Thyroid gland (tissue), 4 donors: ENCODE results near the gene FKBP1A. TPM values are rescaled to one million over a fixed set of nuclear protein-coding genes. Genes with fewer than 3 reads are reported as not detected.

ENCODE experiments used
- DNase-seq, 2 donors: peaks; one replicate each; pipeline ENCODE4 v3.0.0-alpha.2; 2019
- H3K27ac ChIP-seq, 3 donors: fragments of 200-600 bp; sonication (generic); 1 replicate in 2 of 3; 2 replicates in 1 of 3; pipeline ENCODE4 v1.5.1; 2016 to 2019; ENCODE audit warnings: mild to moderate bottlenecking in 1 of 3, moderate library complexity in 1 of 3
- H3K27me3 ChIP-seq: fragments of 200-600 bp; sonication (generic); one replicate; pipeline ENCODE4 v1.5.1; 2019
- H3K36me3 ChIP-seq, 2 donors: fragments of 200-600 bp; sonication (generic); one replicate each; pipeline ENCODE4 v1.5.1; 2016 to 2019
- H3K4me1 ChIP-seq, 2 donors: fragments of 200-600 bp; sonication (generic); one replicate each; pipeline ENCODE4 v1.5.1; 2017 to 2019
- H3K4me3 ChIP-seq, 3 donors: fragments of 200-600 bp; sonication (generic); replicated peaks in 1 of 3; 1 replicate in 2 of 3; 2 replicates in 1 of 3; pipeline ENCODE4 v1.5.1; 2016; ENCODE audit warnings: mild to moderate bottlenecking in 1 of 3
- H3K9me3 ChIP-seq: fragments of 200-600 bp; sonication (generic); one replicate; pipeline ENCODE4 v1.5.1; 2017
- POLR2A ChIP-seq, 2 donors: fragments of 450-650 bp; IDR thresholded peaks; one replicate each; pipeline ENCODE4 v1.6.1; 2017; ENCODE audit warnings: antibody characterized with exemption in 2 of 2, mild to moderate bottlenecking in 2 of 2, moderate library complexity in 1 of 2
- WGBS, 2 donors: methylation state at CpG; one replicate each; pipeline ENCODE4 v1.1.5; 2017; 5-methylcytosine and 5-hydroxymethylcytosine counted together
- intact Hi-C: fragments of 100-400 bp; cut with DNase I; formaldehyde crosslinking; loops from one replicate; pipeline ENCODE4 v1.15.1; 2023
- total RNA-seq, 4 donors: library from RNA; depleted of rRNA; stranded (reverse); fragments of >200 nt; gene quantifications; one replicate each; pipeline ENCODE4 v1.2.3, GENCODE V29; 2016
- TF ChIP-seq, protein P1 (sequence below), 6 experiments: fragments of 200-600 bp in 3 of 6; fragments of 450-650 bp in 3 of 6; sonication (generic) in 3 of 6; IDR thresholded peaks; one replicate each; pipeline ENCODE4 v1.5.1; 2016 to 2019; ENCODE audit warnings: antibody characterized with exemption in 6 of 6, mild to moderate bottlenecking in 2 of 6, inconsistent platforms in 1 of 6, moderate library complexity in 1 of 6

FKBP1A gene
- total RNA-seq, 4 donors from 2014 or later, result 142 to 272 (median 189) TPM

DNA sequence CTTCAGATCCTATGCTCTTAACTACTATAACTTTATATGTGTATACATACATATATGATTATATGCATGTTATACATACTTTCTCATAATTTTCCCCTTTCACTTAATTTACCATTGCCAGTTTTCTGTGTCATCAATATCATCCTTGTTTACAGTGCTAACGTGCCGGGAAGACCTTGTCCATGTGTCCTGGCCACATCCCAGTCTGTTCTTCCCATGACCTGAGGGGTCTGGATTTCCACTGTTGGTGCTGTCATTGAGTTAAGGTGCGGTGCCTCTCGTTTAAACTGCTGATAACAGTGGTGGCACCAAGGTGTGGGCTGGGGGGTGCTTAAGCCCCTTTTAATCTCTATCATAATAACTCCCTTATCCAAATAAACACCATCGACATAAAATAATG, 55.4 kb downstream of the FKBP1A start:
- DNase-seq, result no peak
- 70 to 71% methylated on average over 5 of the region's 5 CpGs for WGBS, 2 donors
- Histone ChIP-seq H3K4me1 (peaks cover 15 to 38% of the 10 kb centered on the region in 2 donors), H3K27me3 (no peaks in the 10 kb centered on the region), H3K27ac (peak overlapping the region; percentile 17 to 86 (median 61)), H3K36me3 (no peaks in the 10 kb centered on the region), H3K4me3 (no peak overlapping the region), H3K9me3 (no peaks in the 10 kb centered on the region)
- TF ChIP-seq, protein P1, sequence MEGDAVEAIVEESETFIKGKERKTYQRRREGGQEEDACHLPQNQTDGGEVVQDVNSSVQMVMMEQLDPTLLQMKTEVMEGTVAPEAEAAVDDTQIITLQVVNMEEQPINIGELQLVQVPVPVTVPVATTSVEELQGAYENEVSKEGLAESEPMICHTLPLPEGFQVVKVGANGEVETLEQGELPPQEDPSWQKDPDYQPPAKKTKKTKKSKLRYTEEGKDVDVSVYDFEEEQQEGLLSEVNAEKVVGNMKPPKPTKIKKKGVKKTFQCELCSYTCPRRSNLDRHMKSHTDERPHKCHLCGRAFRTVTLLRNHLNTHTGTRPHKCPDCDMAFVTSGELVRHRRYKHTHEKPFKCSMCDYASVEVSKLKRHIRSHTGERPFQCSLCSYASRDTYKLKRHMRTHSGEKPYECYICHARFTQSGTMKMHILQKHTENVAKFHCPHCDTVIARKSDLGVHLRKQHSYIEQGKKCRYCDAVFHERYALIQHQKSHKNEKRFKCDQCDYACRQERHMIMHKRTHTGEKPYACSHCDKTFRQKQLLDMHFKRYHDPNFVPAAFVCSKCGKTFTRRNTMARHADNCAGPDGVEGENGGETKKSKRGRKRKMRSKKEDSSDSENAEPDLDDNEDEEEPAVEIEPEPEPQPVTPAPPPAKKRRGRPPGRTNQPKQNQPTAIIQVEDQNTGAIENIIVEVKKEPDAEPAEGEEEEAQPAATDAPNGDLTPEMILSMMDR (IDR thresholded peaks at IDR 0.05), result no peak
- TF ChIP-seq POLR2A (IDR thresholded peaks at IDR 0.05), result no peak
- intact Hi-C loops, result no loop called here

DNA sequence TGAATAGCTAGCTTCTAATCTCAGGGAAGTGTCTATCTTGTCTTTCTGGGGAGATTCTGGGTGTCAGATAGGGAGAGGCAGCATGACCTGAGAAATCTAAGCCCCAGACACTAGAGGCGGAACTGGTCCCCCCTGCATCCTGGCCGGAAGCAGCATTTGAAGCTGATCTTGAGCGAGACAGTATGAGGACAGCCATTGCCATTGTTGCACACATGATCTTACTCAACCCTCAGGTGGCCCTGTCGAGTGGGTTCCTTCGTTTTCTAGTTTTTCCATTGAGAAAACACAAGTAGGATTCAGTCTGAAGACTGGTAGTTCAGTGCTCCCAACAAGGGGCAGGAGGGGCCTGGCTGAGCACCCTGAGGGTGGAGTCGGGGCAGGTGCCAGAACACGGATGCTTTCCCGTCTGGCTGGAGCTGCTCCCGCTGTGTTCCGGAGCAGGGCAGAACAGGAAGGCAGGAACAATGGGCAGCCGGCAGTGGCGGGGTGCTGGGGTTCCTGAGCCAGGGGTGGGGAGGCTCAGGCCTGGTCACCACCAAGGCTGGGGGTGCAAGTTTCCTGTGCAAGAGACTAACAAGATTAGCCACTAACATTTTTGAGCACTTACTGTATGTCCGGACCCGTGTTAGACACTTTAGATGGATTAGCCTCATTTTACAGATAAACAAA, 56.0 kb downstream of the FKBP1A start:
- intact Hi-C loops, result no loop called here
- H3K36me3 ChIP-seq, result no peaks in the 10 kb centered on the region
- no peaks in the 10 kb centered on the region for H3K27me3 ChIP-seq
- peak; percentile 94 to 96 for DNase-seq
- H3K9me3 ChIP-seq, result no peaks in the 10 kb centered on the region
- peaks cover 15 to 38% of the 10 kb centered on the region in 2 donors for H3K4me1 ChIP-seq
- TF ChIP-seq POLR2A (IDR thresholded peaks at IDR 0.05), result peak in 1 of 2 donors; percentile 13
- TF ChIP-seq, protein P1 (IDR thresholded peaks at IDR 0.05), result no peak
- 19 to 20% methylated on average over 14 of the region's 14 CpGs for WGBS, 2 donors
- peak overlapping the region; percentile 61 to 86 (median 65) for H3K27ac ChIP-seq
- no peak overlapping the region for H3K4me3 ChIP-seq

DNA sequence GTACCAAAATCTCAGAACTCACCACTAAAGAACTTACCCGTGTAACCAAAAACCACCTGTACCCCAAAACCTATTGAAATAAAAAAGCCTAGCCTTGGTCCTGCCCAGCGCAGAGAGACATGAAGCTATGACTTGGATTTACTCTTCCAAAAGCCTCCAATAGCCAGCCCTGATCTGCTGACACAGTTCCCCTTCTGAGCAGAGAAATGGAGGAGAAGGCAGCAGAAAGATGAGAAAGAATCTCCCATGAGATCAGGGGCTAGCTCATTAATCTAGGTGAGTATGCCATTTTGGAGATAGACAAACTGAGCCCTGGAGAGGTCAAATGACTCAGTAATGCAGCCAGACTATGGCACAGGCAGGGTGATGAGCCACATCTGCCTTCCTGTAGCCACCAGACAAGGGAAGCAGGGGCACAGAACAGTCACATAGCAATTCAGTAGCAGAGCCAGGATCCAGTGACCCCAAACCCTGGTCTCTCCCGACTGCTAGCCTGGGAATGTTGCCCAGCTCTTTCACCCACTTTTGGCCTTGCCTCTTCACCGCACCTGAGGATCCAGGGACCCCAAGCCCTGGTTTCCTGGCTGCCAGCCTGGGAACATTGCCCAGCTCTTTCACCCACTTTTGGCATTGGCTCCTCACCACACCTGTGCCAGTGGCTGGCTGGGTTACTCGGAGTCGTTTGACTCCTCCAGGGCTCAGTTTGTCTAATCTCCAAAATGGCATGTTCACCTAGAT, 56.7 kb downstream of the FKBP1A start:
- 38 to 56% methylated on average over 6 of the region's 6 CpGs for WGBS, 2 donors
- Histone ChIP-seq H3K4me1 (peaks cover 15 to 41% of the 10 kb centered on the region in 2 donors), H3K9me3 (no peaks in the 10 kb centered on the region), H3K4me3 (no peak overlapping the region), H3K27ac (peak overlapping the region; percentile 61 to 86 (median 65)), H3K27me3 (no peaks in the 10 kb centered on the region), H3K36me3 (no peaks in the 10 kb centered on the region)
- intact Hi-C loops, result no loop called here
- TF ChIP-seq, protein P1 (IDR thresholded peaks at IDR 0.05), result no peak
- TF ChIP-seq POLR2A (IDR thresholded peaks at IDR 0.05), result no peak
- peak; percentile 79 to 81 for DNase-seq

DNA sequence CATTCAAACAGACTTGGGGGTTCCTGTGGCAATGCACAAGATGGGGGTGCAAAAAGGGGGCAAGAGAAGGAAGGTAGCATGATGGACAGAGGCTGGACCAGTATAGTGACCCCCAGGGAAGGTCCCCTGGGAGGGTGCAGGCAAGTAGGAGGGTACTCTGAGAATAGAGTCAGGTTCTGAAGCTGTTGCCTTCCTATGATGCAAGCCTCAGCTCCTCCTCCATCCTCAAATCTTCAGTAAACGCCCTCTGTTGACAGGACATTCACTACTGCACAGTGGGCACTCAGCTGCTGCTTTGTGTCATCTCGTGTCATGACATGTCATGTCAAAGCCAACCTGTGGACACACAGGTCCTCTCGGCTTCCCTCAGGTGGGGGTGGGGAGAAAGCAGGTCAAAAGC, 58.1 kb downstream of the FKBP1A start:
- H3K4me1 ChIP-seq, result peaks cover 28 to 55% of the 10 kb centered on the region in 2 donors
- peak overlapping the region in 1 of 3 donors; percentile 65 for H3K27ac ChIP-seq
- H3K36me3 ChIP-seq, result no peaks in the 10 kb centered on the region
- no peak for DNase-seq
- intact Hi-C loops, result no loop called here
- H3K27me3 ChIP-seq, result no peaks in the 10 kb centered on the region
- no peak for TF ChIP-seq POLR2A (IDR thresholded peaks at IDR 0.05)
- TF ChIP-seq, protein P1 (IDR thresholded peaks at IDR 0.05), result no peak
- no peak overlapping the region for H3K4me3 ChIP-seq
- 77 to 82% methylated on average over 3 of the region's 3 CpGs for WGBS, 2 donors
- no peaks in the 10 kb centered on the region for H3K9me3 ChIP-seq

DNA sequence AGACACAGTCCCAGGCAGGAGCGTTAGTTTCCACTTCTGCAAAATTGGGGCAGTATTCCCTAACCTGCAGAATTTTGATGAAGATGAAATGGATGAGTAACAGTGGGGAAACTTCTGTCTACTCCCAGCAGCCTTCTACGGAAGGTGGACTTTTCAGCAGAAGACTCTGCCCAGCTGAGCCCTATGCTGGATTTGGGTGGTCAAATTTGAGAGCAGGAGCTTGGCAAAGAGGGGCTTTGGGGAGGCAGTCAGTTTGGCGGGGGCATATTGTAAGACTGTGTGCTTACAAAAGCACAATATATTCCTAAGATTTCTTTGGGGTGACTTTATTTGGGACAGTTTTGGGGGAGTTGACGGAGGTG, 58.5 kb downstream of the FKBP1A start:
- H3K27ac ChIP-seq, result no peak overlapping the region
- peaks cover 32 to 59% of the 10 kb centered on the region in 2 donors for H3K4me1 ChIP-seq
- H3K9me3 ChIP-seq, result no peaks in the 10 kb centered on the region
- no peaks in the 10 kb centered on the region for H3K27me3 ChIP-seq
- no peak for TF ChIP-seq POLR2A (IDR thresholded peaks at IDR 0.05)
- TF ChIP-seq, protein P1 (IDR thresholded peaks at IDR 0.05), result no peak
- H3K4me3 ChIP-seq, result no peak overlapping the region
- no peaks in the 10 kb centered on the region for H3K36me3 ChIP-seq
- WGBS, 2 donors, result 90 to 98% methylated on average over 4 of the region's 4 CpGs
- intact Hi-C loops, result no loop called here
- DNase-seq, result no peak
